WTC11 (cell line): Measurements from ENCODE around the gene SLC4A11. TPM values are rescaled to one million over a fixed set of nuclear protein-coding genes. Genes with fewer than 3 reads are reported as not detected.

Experiments
- ATAC-seq: fragments of 200-7000 bp; cut with Tn5 transposase; 2 replicates; pipeline ENCODE4 v1.10.0; 2021; ENCODE audit warnings: mild to moderate bottlenecking, moderate library complexity
- CTCF ChIA-PET: fragments of 300-600 bp; sonication (Branson Sonifier 250); formaldehyde crosslinking; loops from one replicate; lab custom pipeline; 2021; ENCODE audit warnings: antibody characterized with exemption; lab: Charles Lee
- POLR2A ChIA-PET: fragments of 350-600 bp; sonication (Branson Sonifier 250); formaldehyde crosslinking; loops from one replicate; lab custom pipeline; 2021; ENCODE audit warnings: antibody characterized with exemption; lab: Charles Lee
- DNase-seq: peaks from one replicate; pipeline ENCODE4 v3.0.0; 2021; ENCODE audit warnings: low spot score
- H3K27ac Mint-ChIP-seq: 2 replicates; pipeline ENCODE4 v1.8.0; 2021; ENCODE audit warnings: mixed read lengths
- H3K27me3 Mint-ChIP-seq: 2 replicates; pipeline ENCODE4 v1.8.0; 2021; ENCODE audit warnings: low read depth, mild to moderate bottlenecking, moderate library complexity, mixed read lengths
- H3K36me3 Mint-ChIP-seq: 2 replicates; pipeline ENCODE4 v1.8.0; 2021; ENCODE audit warnings: mixed read lengths
- H3K4me1 Mint-ChIP-seq: 2 replicates; pipeline ENCODE4 v1.8.0; 2022; ENCODE audit warnings: mixed read lengths
- H3K4me3 Mint-ChIP-seq: 2 replicates; pipeline ENCODE4 v1.8.0; 2021; ENCODE audit warnings: mild to moderate bottlenecking, moderate library complexity, mixed read lengths
- H3K9me3 Mint-ChIP-seq: 2 replicates; pipeline ENCODE4 v1.8.0; 2021; ENCODE audit warnings: mixed read lengths
- CBFB ChIP-seq: sonication (generic); formaldehyde crosslinking; IDR thresholded peaks from 2 replicates; pipeline ENCODE4 v1.8.1; 2022; ENCODE audit warnings: mild to moderate bottlenecking, low read depth, missing genetic modification reagents
- CREM ChIP-seq: sonication (generic); formaldehyde crosslinking; IDR thresholded peaks from 2 replicates; pipeline ENCODE4 v1.8.1; 2022; ENCODE audit warnings: mild to moderate bottlenecking, missing genetic modification reagents, moderate library complexity
- ETV6 ChIP-seq: sonication (generic); formaldehyde crosslinking; IDR thresholded peaks from 2 replicates; pipeline ENCODE4 v1.8.1; 2022; ENCODE audit warnings: mild to moderate bottlenecking, missing genetic modification reagents
- FOXP1 ChIP-seq: sonication (generic); formaldehyde crosslinking; IDR thresholded peaks from 2 replicates; pipeline ENCODE4 v1.8.0; 2022; ENCODE audit warnings: missing genetic modification reagents, mild to moderate bottlenecking, moderate library complexity, borderline replicate concordance
- GABPB1 ChIP-seq: sonication (generic); formaldehyde crosslinking; IDR thresholded peaks from 2 replicates; pipeline ENCODE4 v1.8.1; 2023; ENCODE audit warnings: mild to moderate bottlenecking, missing genetic modification reagents
- HMGA2 ChIP-seq: fragments of 250-450 bp; sonication (Bioruptor Pico); IDR thresholded peaks from 2 replicates; pipeline ENCODE4 v1.4.0; 2021; ENCODE audit warnings: mild to moderate bottlenecking, moderate library complexity
- MAX ChIP-seq: sonication (generic); formaldehyde crosslinking; IDR thresholded peaks from 2 replicates; pipeline ENCODE4 v1.8.0; 2022; ENCODE audit warnings: mild to moderate bottlenecking, missing genetic modification reagents
- MYBL2 ChIP-seq: sonication (generic); formaldehyde crosslinking; IDR thresholded peaks from 2 replicates; pipeline ENCODE4 v1.8.1; 2023; ENCODE audit warnings: mild to moderate bottlenecking, moderate library complexity, missing genetic modification reagents
- ZNF219 ChIP-seq: sonication (generic); formaldehyde crosslinking; IDR thresholded peaks from 2 replicates; pipeline ENCODE4 v1.8.0; 2023; ENCODE audit warnings: missing genetic modification reagents, mild to moderate bottlenecking, borderline replicate concordance
- ZNF232 ChIP-seq: sonication (generic); formaldehyde crosslinking; IDR thresholded peaks from 2 replicates; pipeline ENCODE4 v1.8.0; 2022; ENCODE audit warnings: mild to moderate bottlenecking, missing genetic modification reagents
- ZNF263 ChIP-seq: sonication (generic); formaldehyde crosslinking; IDR thresholded peaks from 2 replicates; pipeline ENCODE4 v1.8.1; 2022; ENCODE audit warnings: low read depth, mild to moderate bottlenecking, moderate library complexity, missing genetic modification reagents
- total RNA-seq: library from RNA; stranded (reverse); gene quantifications from 3 replicates; pipeline ENCODE4 v1.2.3, GENCODE V29; 2021
- TF ChIP-seq, protein P1 (sequence below): sonication (generic); formaldehyde crosslinking; IDR thresholded peaks from 2 replicates; pipeline ENCODE4 v1.8.1; 2023; ENCODE audit warnings: mild to moderate bottlenecking, moderate library complexity, missing genetic modification reagents
- TF ChIP-seq, protein P2 (sequence below): sonication (generic); formaldehyde crosslinking; IDR thresholded peaks from 2 replicates; pipeline ENCODE4 v1.8.1; 2022; ENCODE audit warnings: mild to moderate bottlenecking, missing genetic modification reagents, moderate library complexity, borderline replicate concordance
- TF ChIP-seq, protein P3 (sequence below): sonication (generic); formaldehyde crosslinking; IDR thresholded peaks from 2 replicates; pipeline ENCODE4 v1.8.1; 2023; ENCODE audit warnings: mild to moderate bottlenecking, missing genetic modification reagents, moderate library complexity

SLC4A11 gene
- total RNA-seq, 1 experiment from 2014 or later, result 39.5 TPM

- TF ChIP-seq, protein P1, sequence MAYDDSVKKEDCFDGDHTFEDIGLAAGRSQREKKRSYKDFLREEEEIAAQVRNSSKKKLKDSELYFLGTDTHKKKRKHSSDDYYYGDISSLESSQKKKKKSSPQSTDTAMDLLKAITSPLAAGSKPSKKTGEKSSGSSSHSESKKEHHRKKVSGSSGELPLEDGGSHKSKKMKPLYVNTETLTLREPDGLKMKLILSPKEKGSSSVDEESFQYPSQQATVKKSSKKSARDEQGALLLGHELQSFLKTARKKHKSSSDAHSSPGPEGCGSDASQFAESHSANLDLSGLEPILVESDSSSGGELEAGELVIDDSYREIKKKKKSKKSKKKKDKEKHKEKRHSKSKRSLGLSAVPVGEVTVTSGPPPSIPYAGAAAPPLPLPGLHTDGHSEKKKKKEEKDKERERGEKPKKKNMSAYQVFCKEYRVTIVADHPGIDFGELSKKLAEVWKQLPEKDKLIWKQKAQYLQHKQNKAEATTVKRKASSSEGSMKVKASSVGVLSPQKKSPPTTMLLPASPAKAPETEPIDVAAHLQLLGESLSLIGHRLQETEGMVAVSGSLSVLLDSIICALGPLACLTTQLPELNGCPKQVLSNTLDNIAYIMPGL (CRISPR knock-in tag), result peak; percentile 58; the same call in 1 of the 2 replicates
- TF ChIP-seq, protein P2, sequence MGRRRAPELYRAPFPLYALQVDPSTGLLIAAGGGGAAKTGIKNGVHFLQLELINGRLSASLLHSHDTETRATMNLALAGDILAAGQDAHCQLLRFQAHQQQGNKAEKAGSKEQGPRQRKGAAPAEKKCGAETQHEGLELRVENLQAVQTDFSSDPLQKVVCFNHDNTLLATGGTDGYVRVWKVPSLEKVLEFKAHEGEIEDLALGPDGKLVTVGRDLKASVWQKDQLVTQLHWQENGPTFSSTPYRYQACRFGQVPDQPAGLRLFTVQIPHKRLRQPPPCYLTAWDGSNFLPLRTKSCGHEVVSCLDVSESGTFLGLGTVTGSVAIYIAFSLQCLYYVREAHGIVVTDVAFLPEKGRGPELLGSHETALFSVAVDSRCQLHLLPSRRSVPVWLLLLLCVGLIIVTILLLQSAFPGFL, result 0 out of 2 replicates have a peak, but pooled peaks have one; percentile 16
- 0 out of 2 replicates have a peak, but pooled peaks have one; percentile 70 for TF ChIP-seq CBFB
- peak; percentile 84 for TF ChIP-seq MAX (CRISPR knock-in tag)
- TF ChIP-seq, all 79 proteins: peak for 15
Observed at GRCh38 chr20:3204124-3204794, 34.7 kb downstream of the SLC4A11 start, which contains the start of gene DDRGK1 (continued).

DNA sequence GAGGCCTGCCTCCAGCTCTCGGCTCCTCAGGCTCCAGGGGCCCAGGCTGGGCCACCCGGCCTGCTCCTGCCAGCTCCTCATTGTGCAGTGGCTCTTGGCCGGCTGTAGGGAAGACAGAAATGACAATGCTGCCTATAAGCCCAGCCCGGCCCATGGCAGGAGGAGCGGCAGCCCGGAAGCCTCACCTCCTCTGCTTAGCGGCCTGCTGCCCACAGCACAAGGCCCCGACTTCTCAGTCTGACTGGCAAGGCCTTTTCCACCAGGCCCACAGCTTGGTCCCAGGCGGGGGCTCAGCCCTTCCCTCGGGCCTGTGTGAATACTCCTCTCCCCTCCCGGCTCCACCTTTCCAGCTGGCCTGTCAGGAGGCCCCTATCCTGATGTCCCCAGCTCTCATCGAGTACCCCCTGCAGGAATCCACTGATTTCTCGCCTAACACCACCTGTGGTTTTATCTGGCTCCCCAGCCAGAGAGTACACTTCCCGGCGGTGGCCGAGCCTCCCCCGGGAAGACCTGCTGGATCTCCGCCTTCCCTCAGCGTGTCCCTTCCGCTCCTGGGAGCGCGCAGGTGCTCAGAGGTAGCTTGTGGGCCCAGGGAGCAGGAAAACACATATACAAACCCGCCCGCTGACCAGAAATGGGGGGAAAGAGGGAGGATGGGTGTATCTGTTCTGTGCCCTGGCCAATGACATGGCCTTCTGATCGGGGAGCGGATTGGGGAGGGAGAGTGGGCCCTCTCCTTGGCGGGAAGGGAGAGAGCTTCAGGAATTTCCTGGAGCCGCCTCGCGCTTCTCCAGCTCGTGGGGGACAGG, 35.5 kb downstream of the SLC4A11 start:
- ChIA-PET CTCF (interaction anchor here (0.7 to 2.0 kb wide), 5 partner anchors 15 to 172 kb away, joined by 3 to 8 read pairs (median 5); partner anchors contain the start of gene SLC4A11), POLR2A (no interaction called here)
- ATAC-seq (peak; percentile 8), DNase-seq (no peak)
- peak overlapping the region; percentile 94 for H3K4me3 Mint-ChIP-seq
- H3K27ac Mint-ChIP-seq, result peak overlapping the region; percentile 95
- H3K9me3 Mint-ChIP-seq, result no peaks in the 10 kb centered on the region
- TF ChIP-seq HMGA2 (no peak), ZNF232 (CRISPR knock-in tag) (no peak), FOXP1 (0 out of 2 replicates have a peak, but pooled peaks have one; percentile 9), GABPB1 (CRISPR knock-in tag) (0 out of 2 replicates have a peak, but pooled peaks have one; percentile 11), ETV6 (CRISPR knock-in tag) (no peak)
- H3K36me3 Mint-ChIP-seq, result peaks cover 30% of the 10 kb centered on the region
- H3K4me1 Mint-ChIP-seq, result peaks cover 9% of the 10 kb centered on the region
- H3K27me3 Mint-ChIP-seq, result no peaks in the 10 kb centered on the region

DNA sequence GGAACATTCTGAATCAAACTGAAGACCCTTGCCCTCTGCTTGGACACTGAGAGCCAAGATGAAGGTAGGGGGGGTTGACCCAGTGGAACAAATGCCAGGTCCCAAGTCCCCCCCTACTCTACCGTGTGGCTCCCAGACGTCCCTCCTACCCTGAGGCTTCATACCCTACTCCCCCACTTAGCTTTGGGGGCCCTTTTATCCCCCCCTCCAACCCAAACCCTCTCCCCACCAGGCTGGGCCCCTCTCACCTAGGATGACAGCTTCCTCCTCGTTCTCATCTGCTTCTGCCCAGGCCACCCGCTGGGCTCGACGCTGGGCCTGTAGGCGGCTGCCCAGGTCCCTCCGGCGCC, 36.0 kb downstream of the SLC4A11 start:
- Mint-ChIP-seq H3K4me3 (peak overlapping the region; percentile 94), H3K27ac (no peak overlapping the region), H3K27me3 (no peaks in the 10 kb centered on the region), H3K4me1 (peaks cover 5% of the 10 kb centered on the region), H3K9me3 (no peaks in the 10 kb centered on the region), H3K36me3 (peaks cover 31% of the 10 kb centered on the region)
- POLR2A ChIA-PET, result no interaction called here
- DNase-seq (no peak), ATAC-seq (no peak)
- TF ChIP-seq ZNF263 (no peak), ZNF219 (CRISPR knock-in tag) (no peak), CREM (CRISPR knock-in tag) (no peak), MYBL2 (no peak)
- TF ChIP-seq, protein P3, sequence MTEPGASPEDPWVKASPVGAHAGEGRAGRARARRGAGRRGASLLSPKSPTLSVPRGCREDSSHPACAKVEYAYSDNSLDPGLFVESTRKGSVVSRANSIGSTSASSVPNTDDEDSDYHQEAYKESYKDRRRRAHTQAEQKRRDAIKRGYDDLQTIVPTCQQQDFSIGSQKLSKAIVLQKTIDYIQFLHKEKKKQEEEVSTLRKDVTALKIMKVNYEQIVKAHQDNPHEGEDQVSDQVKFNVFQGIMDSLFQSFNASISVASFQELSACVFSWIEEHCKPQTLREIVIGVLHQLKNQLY, result no peak
- CTCF ChIA-PET, result interaction anchor here (0.5 to 2.0 kb wide), 5 partner anchors 16 to 87 kb away, joined by 3 to 8 read pairs (median 5); partner anchors contain the start of gene SLC4A11
